Loucy (cell line): ENCODE results near the gene CCDC33.

Experiments
- H2AFZ ChIP-seq: fragments of 200-600 bp; sonication (generic); 2 replicates; pipeline ENCODE4 v1.6.0; 2016; ENCODE audit warnings: antibody characterized with exemption, mild to moderate bottlenecking, low read length, moderate library complexity
- H3F3A ChIP-seq: fragments of 200-600 bp; 2 replicates; pipeline ENCODE4 v1.6.0; 2016; ENCODE audit warnings: antibody characterized with exemption, low read depth, mild to moderate bottlenecking
- H3K27me3 ChIP-seq: fragments of 200-600 bp; sonication (generic); 2 replicates; pipeline ENCODE4 v1.6.1; 2014; ENCODE audit warnings: low read length, mild to moderate bottlenecking; ENCODE audit not compliant: insufficient read depth, poor library complexity, severe bottlenecking
- H3K36me3 ChIP-seq: fragments of 200-600 bp; sonication (generic); 2 replicates; pipeline ENCODE4 v1.6.1; 2016; ENCODE audit warnings: low read length; ENCODE audit not compliant: insufficient read depth
- H3K4me1 ChIP-seq: fragments of 200-600 bp; sonication (generic); 2 replicates; pipeline ENCODE4 v1.5.1; 2014; ENCODE audit warnings: low read length, mild to moderate bottlenecking; ENCODE audit not compliant: insufficient read depth, poor library complexity, severe bottlenecking
- H3K4me2 ChIP-seq: fragments of 200-600 bp; sonication (generic); 2 replicates; pipeline ENCODE4 v1.6.0; 2014; ENCODE audit warnings: antibody characterized with exemption, low read length, low read depth, mild to moderate bottlenecking; ENCODE audit not compliant: poor library complexity, severe bottlenecking
- H3K4me3 ChIP-seq: fragments of 200-600 bp; sonication (generic); 2 replicates; pipeline ENCODE4 v1.5.1; 2014; ENCODE audit warnings: low read length, mild to moderate bottlenecking, mixed read lengths; ENCODE audit not compliant: poor library complexity, severe bottlenecking
- H3K79me2 ChIP-seq: fragments of 200-600 bp; sonication (generic); 2 replicates; pipeline ENCODE4 v1.6.1; 2014; ENCODE audit warnings: low read length; ENCODE audit not compliant: insufficient read depth
- H3K9ac ChIP-seq: fragments of 200-600 bp; sonication (generic); 2 replicates; pipeline ENCODE4 v1.6.0; 2014; ENCODE audit warnings: mild to moderate bottlenecking, low read depth, low read length, moderate library complexity; ENCODE audit not compliant: poor library complexity, severe bottlenecking
- H3K9me2 ChIP-seq: fragments of 200-600 bp; sonication (generic); replicated peaks from 2 replicates; pipeline ENCODE4 v1.6.1; 2016; ENCODE audit warnings: low read depth, low read length, mixed read lengths
- H3K9me3 ChIP-seq: fragments of 200-600 bp; sonication (generic); 2 replicates; pipeline ENCODE4 v1.6.1; 2014; ENCODE audit warnings: mild to moderate bottlenecking, antibody characterized with exemption, low read length, low read depth; ENCODE audit not compliant: insufficient read depth
- H4K20me1 ChIP-seq: fragments of 200-600 bp; sonication (generic); 2 replicates; pipeline ENCODE4 v1.6.0; 2014; ENCODE audit warnings: antibody characterized with exemption, low read length, mild to moderate bottlenecking; ENCODE audit not compliant: insufficient read depth, poor library complexity, severe bottlenecking
- CTCF ChIP-seq: fragments of 200-600 bp; sonication (generic); conservative IDR thresholded peaks from 2 replicates; pipeline ENCODE4 v1.5.1; 2014; ENCODE audit warnings: mild to moderate bottlenecking, antibody characterized with exemption, low read length
- EZH2phosphoT487 ChIP-seq: fragments of 200-600 bp; IDR thresholded peaks from 2 replicates; pipeline ENCODE4 v1.6.1; 2018; ENCODE audit warnings: antibody characterized with exemption, mild to moderate bottlenecking, moderate library complexity, borderline replicate concordance

CCDC33 gene

GRCh38 chr15:74252291-74252690 is 16.2 kb downstream of the CCDC33 start:
- no peak overlapping the region for H3K9ac ChIP-seq
- no peaks in the 10 kb centered on the region for H3K9me3 ChIP-seq
- no peaks in the 10 kb centered on the region for H3K36me3 ChIP-seq
- no peaks in the 10 kb centered on the region for H3K9me2 ChIP-seq
- no peaks in the 10 kb centered on the region for H3K79me2 ChIP-seq
- H3K4me1 ChIP-seq, result no peaks in the 10 kb centered on the region
- no peaks in the 10 kb centered on the region for H3F3A ChIP-seq
- H2AFZ ChIP-seq, result no peak overlapping the region
- no peak overlapping the region for H3K4me3 ChIP-seq
- H4K20me1 ChIP-seq, result no peaks in the 10 kb centered on the region
- TF ChIP-seq CTCF, result no peak
- TF ChIP-seq EZH2phosphoT487, result no peak
- no peak overlapping the region for H3K4me2 ChIP-seq
- H3K27me3 ChIP-seq, result no peaks in the 10 kb centered on the region

GRCh38 chr15:74252721-74253120 is 16.6 kb downstream of the CCDC33 start:
- Histone ChIP-seq H3K9me3 (no peaks in the 10 kb centered on the region), H3K27me3 (no peaks in the 10 kb centered on the region), H3F3A (no peaks in the 10 kb centered on the region), H3K4me1 (no peaks in the 10 kb centered on the region), H3K4me3 (no peak overlapping the region), H3K79me2 (no peaks in the 10 kb centered on the region), H4K20me1 (no peaks in the 10 kb centered on the region), H3K9me2 (no peaks in the 10 kb centered on the region), H3K36me3 (no peaks in the 10 kb centered on the region), H3K4me2 (no peak overlapping the region), H2AFZ (no peak overlapping the region), H3K9ac (no peak overlapping the region)
- TF ChIP-seq CTCF (no peak), EZH2phosphoT487 (no peak)

GRCh38 chr15:74253211-74253921 is 17.2 kb downstream of the CCDC33 start:
- Histone ChIP-seq H3K27me3 (no peaks in the 10 kb centered on the region), H2AFZ (no peak overlapping the region), H3K36me3 (no peaks in the 10 kb centered on the region), H3K9ac (no peak overlapping the region), H3K79me2 (no peaks in the 10 kb centered on the region), H3K4me3 (no peak overlapping the region), H4K20me1 (no peaks in the 10 kb centered on the region), H3K4me2 (no peak overlapping the region), H3F3A (no peaks in the 10 kb centered on the region), H3K4me1 (no peaks in the 10 kb centered on the region), H3K9me2 (no peaks in the 10 kb centered on the region), H3K9me3 (no peaks in the 10 kb centered on the region)
- TF ChIP-seq CTCF (no peak), EZH2phosphoT487 (no peak)
